Uterus (tissue), 2 donors: ENCODE results near the gene RAPGEF5.

Source experiments
- POLR2A ChIP-seq, 2 donors: fragments of 450-650 bp; IDR thresholded peaks; one replicate each; pipeline ENCODE4 v1.6.1; 2016; ENCODE audit warnings: antibody characterized with exemption in 2 of 2, mild to moderate bottlenecking in 1 of 2, moderate library complexity in 1 of 2
- TF ChIP-seq, protein P1 (sequence below), 4 experiments: fragments of 200-600 bp in 2 of 4; fragments of 450-650 bp in 2 of 4; sonication (generic) in 2 of 4; IDR thresholded peaks; one replicate each; pipeline ENCODE4 v1.5.1; 2016 to 2019; ENCODE audit warnings: antibody characterized with exemption in 4 of 4, mild to moderate bottlenecking in 2 of 4, moderate library complexity in 1 of 4

DNA sequence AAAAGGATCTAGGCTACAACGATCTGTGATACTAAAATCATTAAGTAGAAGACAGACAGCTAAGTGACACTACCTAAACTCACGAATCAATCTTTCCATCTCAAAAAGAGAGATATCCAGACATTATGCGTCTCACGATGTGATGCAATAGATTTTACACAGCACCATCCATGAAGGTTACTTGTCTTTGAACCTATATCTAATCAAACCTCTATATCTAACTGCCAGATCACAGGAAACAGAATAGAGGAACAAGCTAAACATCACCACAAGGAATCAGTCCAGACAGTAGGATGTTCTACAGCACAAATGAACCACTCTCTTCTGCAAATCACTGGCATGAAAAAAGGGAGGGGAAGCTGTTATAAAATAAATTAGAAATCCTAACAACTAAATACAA lies 4.1 kb downstream of the RAPGEF5 start:
- TF ChIP-seq, protein P1, sequence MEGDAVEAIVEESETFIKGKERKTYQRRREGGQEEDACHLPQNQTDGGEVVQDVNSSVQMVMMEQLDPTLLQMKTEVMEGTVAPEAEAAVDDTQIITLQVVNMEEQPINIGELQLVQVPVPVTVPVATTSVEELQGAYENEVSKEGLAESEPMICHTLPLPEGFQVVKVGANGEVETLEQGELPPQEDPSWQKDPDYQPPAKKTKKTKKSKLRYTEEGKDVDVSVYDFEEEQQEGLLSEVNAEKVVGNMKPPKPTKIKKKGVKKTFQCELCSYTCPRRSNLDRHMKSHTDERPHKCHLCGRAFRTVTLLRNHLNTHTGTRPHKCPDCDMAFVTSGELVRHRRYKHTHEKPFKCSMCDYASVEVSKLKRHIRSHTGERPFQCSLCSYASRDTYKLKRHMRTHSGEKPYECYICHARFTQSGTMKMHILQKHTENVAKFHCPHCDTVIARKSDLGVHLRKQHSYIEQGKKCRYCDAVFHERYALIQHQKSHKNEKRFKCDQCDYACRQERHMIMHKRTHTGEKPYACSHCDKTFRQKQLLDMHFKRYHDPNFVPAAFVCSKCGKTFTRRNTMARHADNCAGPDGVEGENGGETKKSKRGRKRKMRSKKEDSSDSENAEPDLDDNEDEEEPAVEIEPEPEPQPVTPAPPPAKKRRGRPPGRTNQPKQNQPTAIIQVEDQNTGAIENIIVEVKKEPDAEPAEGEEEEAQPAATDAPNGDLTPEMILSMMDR (IDR thresholded peaks at IDR 0.05): no peak
- no peak for TF ChIP-seq POLR2A (IDR thresholded peaks at IDR 0.05)
